OCI-LY7 (cell line): ENCODE data around the gene FGFBP1. TPM values are rescaled to one million over a fixed set of nuclear protein-coding genes. Genes with fewer than 3 reads are reported as not detected.

ENCODE experiments used
- BruUV-seq: library from RNA; stranded (reverse); fragments of 400-500 nt; replicated peaks from 2 replicates; lab custom pipeline; 2021; lab: Mats Ljungman, UMichigan
- CTCF ChIA-PET: fragments of 300-600 bp; sonication (Branson Sonifier 250); formaldehyde crosslinking; loops from one replicate; lab custom pipeline; 2022; ENCODE audit warnings: antibody characterized with exemption; ENCODE audit not compliant: unreplicated experiment; lab: Charles Lee
- POLR2A ChIA-PET: fragments of 300-600 bp; sonication (Branson Sonifier 250); formaldehyde crosslinking; loops from one replicate; lab custom pipeline; 2022; ENCODE audit warnings: antibody characterized with exemption; lab: Charles Lee
- DNase-seq: peaks from one replicate; pipeline ENCODE4 v3.0.0-alpha.2; 2015; ENCODE audit warnings: low spot score
- H2AFZ ChIP-seq: fragments of 200-600 bp; sonication (generic), shearing (Covaris generic); 2 replicates; pipeline ENCODE4 v1.6.1; 2014; ENCODE audit warnings: mild to moderate bottlenecking, antibody characterized with exemption, low read length, moderate library complexity
- H3K27ac ChIP-seq: fragments of 200-600 bp; sonication (generic); 2 replicates; pipeline ENCODE4 v1.5.1; 2014; ENCODE audit warnings: mixed run types, low read depth, mild to moderate bottlenecking, moderate library complexity, low read length, inconsistent platforms; ENCODE audit not compliant: poor library complexity, severe bottlenecking
- H3K36me3 ChIP-seq: fragments of 200-600 bp; sonication (generic); 2 replicates; pipeline ENCODE4 v1.6.1; 2014; ENCODE audit warnings: mild to moderate bottlenecking, antibody characterized with exemption, low read length, moderate library complexity, mixed read lengths; ENCODE audit not compliant: insufficient read depth
- H3K4me1 ChIP-seq: fragments of 200-600 bp; sonication (generic); 2 replicates; pipeline ENCODE4 v1.5.1; 2014; ENCODE audit warnings: mild to moderate bottlenecking, low read length; ENCODE audit not compliant: insufficient read depth, poor library complexity, severe bottlenecking
- H3K4me2 ChIP-seq: fragments of 200-600 bp; sonication (generic); 2 replicates; pipeline ENCODE4 v1.6.1; 2014; ENCODE audit warnings: mild to moderate bottlenecking, low read length
- H3K4me3 ChIP-seq: fragments of 200-600 bp; sonication (generic); 2 replicates; pipeline ENCODE4 v1.5.1; 2014; ENCODE audit warnings: mild to moderate bottlenecking, low read depth, low read length; ENCODE audit not compliant: poor library complexity, severe bottlenecking
- H3K79me2 ChIP-seq: fragments of 200-600 bp; sonication (generic); 2 replicates; pipeline ENCODE4 v1.6.1; 2016; ENCODE audit warnings: low read depth, mild to moderate bottlenecking, low read length, moderate library complexity, mixed read lengths; ENCODE audit not compliant: insufficient read depth
- H3K9me2 ChIP-seq: fragments of 200-600 bp; sonication (generic); 2 replicates; pipeline ENCODE4 v1.6.1; 2016; ENCODE audit warnings: mild to moderate bottlenecking, low read length, mixed read lengths; ENCODE audit not compliant: insufficient read depth
- H3K9me3 ChIP-seq: fragments of 200-600 bp; sonication (generic); 2 replicates; pipeline ENCODE4 v1.6.1; 2014; ENCODE audit warnings: mild to moderate bottlenecking, mixed run types, low read length, mixed read lengths
- H4K20me1 ChIP-seq: fragments of 200-600 bp; sonication (generic); 2 replicates; pipeline ENCODE4 v1.6.1; 2014; ENCODE audit warnings: mild to moderate bottlenecking, antibody characterized with exemption, low read length, moderate library complexity, mixed read lengths; ENCODE audit not compliant: insufficient read depth
- EZH2phosphoT487 ChIP-seq: fragments of 200-600 bp; sonication (generic); IDR thresholded peaks from 2 replicates; pipeline ENCODE4 v1.6.1; 2018; ENCODE audit warnings: low read depth, borderline replicate concordance, mild to moderate bottlenecking, mixed run types, antibody characterized with exemption, low read length, moderate library complexity, mixed read lengths
- intact Hi-C: fragments of 100-400 bp; cut with micrococcal nuclease; formaldehyde crosslinking; loops from one replicate; pipeline ENCODE4 v1.10.0; 2022; ENCODE audit not compliant: unreplicated experiment
- total RNA-seq, 2 experiments: library from RNA; depleted of rRNA in 1 of 2; stranded (reverse); fragments of >200 nt in 1 of 2; shearing (Covaris generic) in 1 of 2; gene quantifications; 2 replicates each; pipeline ENCODE4 v1.2.3, GENCODE V29; 2014 to 2022
- TF ChIP-seq, protein P1 (sequence below): fragments of 200-600 bp; sonication (generic); conservative IDR thresholded peaks from 2 replicates; pipeline ENCODE4 v1.5.1; 2014; ENCODE audit warnings: mild to moderate bottlenecking, antibody characterized with exemption, low read length, moderate library complexity, mixed read lengths

Gene FGFBP1
- total RNA-seq, 2 experiments from 2014 or later: not detected

DNA sequence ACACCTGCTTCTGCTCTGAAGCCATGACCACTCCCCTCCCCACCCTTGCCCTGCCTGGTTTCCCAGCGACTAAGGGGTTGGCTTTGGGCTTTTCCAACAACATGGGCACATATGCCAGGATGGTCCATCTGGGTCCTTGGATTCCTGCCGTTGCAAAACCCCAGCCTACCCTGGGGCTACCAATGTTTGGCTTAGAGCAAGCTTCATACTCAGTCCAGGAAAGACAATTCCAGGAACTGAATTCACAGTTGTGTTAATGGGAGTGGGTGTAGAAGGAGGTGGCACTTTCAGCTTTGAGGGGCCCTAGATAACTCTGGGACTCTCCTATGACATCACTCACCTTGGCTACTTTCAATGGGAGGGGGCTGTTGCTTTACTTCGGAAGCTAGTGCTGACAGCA lies 9.0 kb downstream of the FGFBP1 start:
- no peaks in the 10 kb centered on the region for H3K4me1 ChIP-seq
- no peaks in the 10 kb centered on the region for H3K36me3 ChIP-seq
- CTCF ChIA-PET: interaction anchor here (0.5 kb wide), 1 partner anchor 32 kb away, joined by 3 read pairs; no protein-coding TSS in a partner anchor
- H4K20me1 ChIP-seq: no peaks in the 10 kb centered on the region
- H3K27ac ChIP-seq: no peak overlapping the region
- intact Hi-C loops: no loop called here
- DNase-seq: no peak
- H3K79me2 ChIP-seq: no peaks in the 10 kb centered on the region
- H3K9me2 ChIP-seq: no peaks in the 10 kb centered on the region
- no peak for TF ChIP-seq EZH2phosphoT487
- TF ChIP-seq, protein P1, sequence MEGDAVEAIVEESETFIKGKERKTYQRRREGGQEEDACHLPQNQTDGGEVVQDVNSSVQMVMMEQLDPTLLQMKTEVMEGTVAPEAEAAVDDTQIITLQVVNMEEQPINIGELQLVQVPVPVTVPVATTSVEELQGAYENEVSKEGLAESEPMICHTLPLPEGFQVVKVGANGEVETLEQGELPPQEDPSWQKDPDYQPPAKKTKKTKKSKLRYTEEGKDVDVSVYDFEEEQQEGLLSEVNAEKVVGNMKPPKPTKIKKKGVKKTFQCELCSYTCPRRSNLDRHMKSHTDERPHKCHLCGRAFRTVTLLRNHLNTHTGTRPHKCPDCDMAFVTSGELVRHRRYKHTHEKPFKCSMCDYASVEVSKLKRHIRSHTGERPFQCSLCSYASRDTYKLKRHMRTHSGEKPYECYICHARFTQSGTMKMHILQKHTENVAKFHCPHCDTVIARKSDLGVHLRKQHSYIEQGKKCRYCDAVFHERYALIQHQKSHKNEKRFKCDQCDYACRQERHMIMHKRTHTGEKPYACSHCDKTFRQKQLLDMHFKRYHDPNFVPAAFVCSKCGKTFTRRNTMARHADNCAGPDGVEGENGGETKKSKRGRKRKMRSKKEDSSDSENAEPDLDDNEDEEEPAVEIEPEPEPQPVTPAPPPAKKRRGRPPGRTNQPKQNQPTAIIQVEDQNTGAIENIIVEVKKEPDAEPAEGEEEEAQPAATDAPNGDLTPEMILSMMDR: no peak
- POLR2A ChIA-PET: no interaction called here
- no peak overlapping the region for H2AFZ ChIP-seq
- no TSS peak for BruUV-seq
- no peaks in the 10 kb centered on the region for H3K9me3 ChIP-seq
- H3K4me3 ChIP-seq: no peak overlapping the region
- no peak overlapping the region for H3K4me2 ChIP-seq

DNA sequence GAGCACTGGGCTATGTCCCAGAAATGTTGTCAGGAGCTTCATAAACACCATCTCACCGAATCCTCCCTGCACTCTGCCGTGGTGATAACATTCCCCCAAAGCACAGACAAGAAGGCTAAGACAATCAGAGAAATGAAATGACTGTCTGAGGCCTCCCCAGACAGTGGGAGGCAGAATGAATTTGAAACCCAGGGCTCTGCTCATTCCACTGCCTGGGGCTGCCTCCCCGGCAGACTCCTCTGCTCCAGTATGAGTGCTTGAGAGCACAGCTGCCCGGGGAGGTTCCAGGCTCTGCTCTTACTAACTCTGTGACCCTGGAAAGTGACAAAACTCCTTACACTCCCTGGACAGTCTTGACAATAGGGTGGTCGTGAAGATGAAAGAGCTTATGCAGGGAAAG lies 9.7 kb downstream of the FGFBP1 start:
- Histone ChIP-seq H3K27ac (no peak overlapping the region), H3K9me3 (no peaks in the 10 kb centered on the region), H3K4me1 (no peaks in the 10 kb centered on the region), H3K36me3 (no peaks in the 10 kb centered on the region), H4K20me1 (no peaks in the 10 kb centered on the region), H3K9me2 (no peaks in the 10 kb centered on the region), H3K4me3 (no peak overlapping the region), H3K79me2 (no peaks in the 10 kb centered on the region), H2AFZ (no peak overlapping the region), H3K4me2 (no peak overlapping the region)
- TF ChIP-seq, protein P1: no peak
- TF ChIP-seq EZH2phosphoT487: no peak
- DNase-seq: no peak
- intact Hi-C loops: no loop called here
- ChIA-PET POLR2A (interaction anchor here (0.7 kb wide), 1 partner anchor 63 kb away, joined by 3 read pairs; no protein-coding TSS in a partner anchor), CTCF (interaction anchor here (0.5 kb wide), 1 partner anchor 31 kb away, joined by 3 read pairs; no protein-coding TSS in a partner anchor)
- BruUV-seq: no TSS peak

DNA sequence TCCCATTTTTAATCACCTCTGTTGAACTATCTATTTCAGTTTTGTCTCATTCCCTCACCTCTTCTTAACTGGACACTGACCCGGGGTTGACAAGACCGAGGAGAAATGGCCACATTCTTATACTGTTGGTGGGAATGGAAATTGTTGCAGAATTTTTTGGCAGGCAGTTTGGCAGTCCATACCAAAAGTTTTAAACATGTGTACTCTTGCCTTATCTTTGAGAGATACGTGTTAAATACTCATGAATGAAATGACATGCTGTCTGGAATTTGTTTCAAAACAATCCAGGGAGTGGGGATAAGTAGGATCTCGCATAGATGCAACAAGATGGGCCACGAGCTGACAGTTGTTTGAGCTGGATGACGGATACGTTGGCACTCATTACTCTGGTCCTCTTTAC lies 12.1 kb downstream of the FGFBP1 start:
- H2AFZ ChIP-seq: no peak overlapping the region
- no TSS peak for BruUV-seq
- H3K4me1 ChIP-seq: no peaks in the 10 kb centered on the region
- CTCF ChIA-PET: no interaction called here
- H3K79me2 ChIP-seq: no peaks in the 10 kb centered on the region
- H4K20me1 ChIP-seq: no peaks in the 10 kb centered on the region
- no peaks in the 10 kb centered on the region for H3K9me2 ChIP-seq
- H3K4me3 ChIP-seq: no peak overlapping the region
- intact Hi-C loops: no loop called here
- POLR2A ChIA-PET: interaction anchor here (0.7 kb wide), 1 partner anchor 771 kb away, joined by 3 read pairs; no protein-coding TSS in a partner anchor
- TF ChIP-seq, protein P1: no peak
- no peak for TF ChIP-seq EZH2phosphoT487
- H3K9me3 ChIP-seq: no peaks in the 10 kb centered on the region
- no peak overlapping the region for H3K4me2 ChIP-seq
- no peaks in the 10 kb centered on the region for H3K36me3 ChIP-seq
- DNase-seq: no peak
- H3K27ac ChIP-seq: no peak overlapping the region
